Endothelial cell of umbilical vein (primary cell): ENCODE measurements around the gene KRT33B. TPM values are rescaled to one million over a fixed set of nuclear protein-coding genes. Genes with fewer than 3 reads are reported as not detected.

Source experiments
- BruUV-seq: library from RNA; stranded (reverse); fragments of 400-500 nt; replicated peaks from 2 replicates; lab custom pipeline; 2021; lab: Mats Ljungman, UMichigan
- CTCF ChIA-PET: fragments of 300-600, 350-600 bp; sonication (Branson Sonifier 250); formaldehyde crosslinking; loops from one replicate; lab custom pipeline; 2021; ENCODE audit warnings: antibody characterized with exemption, inconsistent platforms; lab: Charles Lee
- POLR2A ChIA-PET: fragments of 300-600, 350-600 bp; sonication (Branson Sonifier 250); formaldehyde crosslinking; loops from one replicate; lab custom pipeline; 2021; ENCODE audit warnings: antibody characterized with exemption, inconsistent platforms; lab: Charles Lee
- DNase-seq: peaks from one replicate; pipeline ENCODE4 v3.0.0-alpha.2; 2011; ENCODE audit warnings: low read depth, low spot score
- FAIRE-seq: peaks from 2 replicates; lab custom pipeline; 2011; peaks lifted over from hg19 to GRCh38; lab: Jason Lieb, UNC
- H2AFZ ChIP-seq: 2 replicates; pipeline ENCODE4 v1.6.0; 2012; ENCODE audit warnings: low read depth, low read length, control low read depth, inconsistent platforms
- H3K27ac ChIP-seq: 2 replicates; pipeline ENCODE4 v1.5.1; 2011; ENCODE audit warnings: low read depth, mild to moderate bottlenecking, control low read depth, low read length, moderate library complexity; ENCODE audit not compliant: insufficient read depth
- H3K27me3 ChIP-seq, 2 experiments: 2 replicates each; pipeline versions ENCODE4 v1.6.0 to v1.6.1; 2011; ENCODE audit warnings: low read length in 2 of 2, mixed read lengths in 1 of 2; ENCODE audit not compliant: control insufficient read depth in 2 of 2, insufficient read depth in 2 of 2
- H3K36me3 ChIP-seq, 2 experiments: 2 replicates in 1 of 2; 3 replicates in 1 of 2; pipeline ENCODE4 v1.5.1; 2011; ENCODE audit warnings: low read length in 2 of 2, mild to moderate bottlenecking in 1 of 2, moderate library complexity in 1 of 2; ENCODE audit not compliant: control insufficient read depth in 2 of 2, insufficient read depth in 2 of 2; ENCODE audit errors: extremely low read depth in 1 of 2
- H3K4me1 ChIP-seq: 3 replicates; pipeline ENCODE4 v1.5.1; 2011; ENCODE audit warnings: mild to moderate bottlenecking, low read length; ENCODE audit not compliant: control insufficient read depth, insufficient read depth; ENCODE audit errors: extremely low read depth
- H3K4me2 ChIP-seq: 2 replicates; pipeline ENCODE4 v1.6.1; 2011; ENCODE audit warnings: low read length, control low read depth, mixed read lengths; ENCODE audit not compliant: insufficient read depth
- H3K4me3 ChIP-seq, 3 experiments: fragments of 200-600 bp in 1 of 3; sonication (generic), shearing (Covaris generic) in 1 of 3; replicated peaks in 1 of 3; 2 replicates each; pipeline ENCODE4 v1.5.1; 2011 to 2016; ENCODE audit warnings: control low read depth in 3 of 3, low read length in 3 of 3, mild to moderate bottlenecking in 2 of 3, inconsistent platforms in 1 of 3, low read depth in 1 of 3, moderate library complexity in 1 of 3; ENCODE audit not compliant: insufficient read depth in 1 of 3
- H3K79me2 ChIP-seq: 2 replicates; pipeline ENCODE4 v1.6.0; 2012; ENCODE audit warnings: low read length, inconsistent platforms; ENCODE audit not compliant: control insufficient read depth, insufficient read depth
- H3K9ac ChIP-seq: replicated peaks from 2 replicates; pipeline ENCODE3; 2011; ENCODE audit warnings: low read length, control low read depth; ENCODE audit not compliant: insufficient read depth; ENCODE audit errors: extremely low read depth
- H3K9me1 ChIP-seq: replicated peaks from 3 replicates; pipeline ENCODE4 v1.6.0; 2011; ENCODE audit warnings: mild to moderate bottlenecking, low read length; ENCODE audit not compliant: control insufficient read depth, insufficient read depth; ENCODE audit errors: extremely low read depth
- H3K9me3 ChIP-seq: replicated peaks from 2 replicates; pipeline ENCODE4 v1.5.1; 2012; ENCODE audit warnings: low read length, inconsistent platforms; ENCODE audit not compliant: control insufficient read depth, insufficient read depth
- H4K20me1 ChIP-seq: replicated peaks from 2 replicates; pipeline ENCODE3; 2011; ENCODE audit warnings: mild to moderate bottlenecking, low read length; ENCODE audit not compliant: control insufficient read depth, insufficient read depth; ENCODE audit errors: extremely low read depth
- EZH2 ChIP-seq: IDR thresholded peaks from 2 replicates; pipeline ENCODE4 v1.6.1; 2012; ENCODE audit warnings: borderline replicate concordance, low read depth, mild to moderate bottlenecking, moderate library complexity, low read length, inconsistent platforms; ENCODE audit not compliant: severe bottlenecking
- FOS ChIP-seq: IDR thresholded peaks from 2 replicates; pipeline ENCODE4 v1.6.1; 2011; ENCODE audit warnings: mild to moderate bottlenecking, low read length, moderate library complexity, borderline replicate concordance; ENCODE audit not compliant: insufficient read depth
- GATA2 ChIP-seq: IDR thresholded peaks from 2 replicates; pipeline ENCODE4 v1.7.0; 2011; ENCODE audit warnings: low read depth, mild to moderate bottlenecking, moderate library complexity, mixed read lengths, low read length; ENCODE audit not compliant: insufficient read length, insufficient read depth
- JUN ChIP-seq: IDR thresholded peaks from 2 replicates; pipeline ENCODE4 v1.6.1; 2011; ENCODE audit warnings: borderline replicate concordance, low read depth; ENCODE audit not compliant: insufficient read length, insufficient read depth
- MYC ChIP-seq: IDR thresholded peaks from one replicate; pipeline ENCODE4 v1.6.1; 2011; ENCODE audit warnings: mild to moderate bottlenecking, low read depth, low read length
- POLR2A ChIP-seq: IDR thresholded peaks from 2 replicates; pipeline ENCODE4 v1.6.1; 2012; ENCODE audit warnings: low read depth, mild to moderate bottlenecking, control low read depth, low read length
- POLR2AphosphoS5 ChIP-seq: IDR thresholded peaks from 2 replicates; pipeline ENCODE4 v1.6.1; 2012; ENCODE audit warnings: low read depth, mild to moderate bottlenecking, control low read depth, low read length, moderate library complexity; ENCODE audit not compliant: insufficient read depth
- dilution Hi-C: fragments of 300-500 bp; cut with MboI; formaldehyde crosslinking; loops from one replicate; pipeline ENCODE4 v1.15.0; 2019; ENCODE audit warnings: low sequenced_read_pairs; ENCODE audit not compliant: extremely low pct_ligation_motif_present
- intact Hi-C: fragments of 100-400 bp; cut with micrococcal nuclease; formaldehyde crosslinking; loops from one replicate; pipeline ENCODE4 v1.10.0; 2022
- polyA plus RNA-seq, 4 experiments: library from polyadenylated mRNA; depleted of rRNA in 3 of 4; stranded (reverse) in 3 of 4; unstranded in 1 of 4; fragments of >200 nt; gene quantifications; 2 replicates each; pipeline versions ENCODE4 v1.2.1 to v1.2.3, GENCODE V29; 2011 to 2012; ENCODE audit warnings: missing spikeins in 1 of 4
- total RNA-seq: library from RNA; stranded (reverse); gene quantifications from 2 replicates; pipeline ENCODE4 v1.2.3, GENCODE V29; 2021
- TF ChIP-seq, protein P1 (sequence below), 2 donors: IDR thresholded peaks; 1 replicate in 1 of 2; 2 replicates in 1 of 2; pipeline ENCODE4 v1.5.1; 2011; ENCODE audit warnings: low read length in 2 of 2, mild to moderate bottlenecking in 2 of 2, moderate library complexity in 2 of 2, control low read depth in 1 of 2, inconsistent platforms in 1 of 2, low read depth in 1 of 2; ENCODE audit not compliant: insufficient read depth in 1 of 2; ENCODE audit errors: extremely low read depth in 1 of 2
- TF ChIP-seq, protein P2 (sequence below): IDR thresholded peaks from 2 replicates; pipeline ENCODE4 v1.6.1; 2011; ENCODE audit not compliant: insufficient read depth, insufficient read length

The KRT33B gene
- total and polyA plus RNA-seq, 2 donors (not counting 3 experiments of a cell fraction or from before 2014, with no cell fraction given) = not detected

DNA sequence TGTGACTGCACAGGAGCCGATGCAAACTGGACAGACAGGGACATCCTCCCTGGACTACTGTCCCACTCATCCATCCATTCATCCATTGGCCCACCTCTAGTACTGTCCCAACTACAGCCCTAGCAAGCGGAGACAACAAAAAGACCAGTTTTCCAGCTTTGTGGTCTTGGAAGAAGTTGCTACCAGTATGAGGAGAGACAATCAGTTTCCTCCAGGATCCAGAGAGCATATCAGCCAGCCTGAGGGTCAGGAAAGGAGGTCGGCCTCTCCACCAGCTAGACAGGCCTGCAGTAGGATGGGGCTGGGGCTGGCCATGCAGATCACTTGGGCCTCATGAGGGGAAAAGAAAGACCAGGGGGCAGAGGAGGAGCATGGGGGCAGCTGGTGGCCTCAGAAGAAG, 35.8 kb downstream of the KRT33B start:
- dilution Hi-C loops = no loop called here
- H3K36me3 ChIP-seq = no peaks in the 10 kb centered on the region
- no peak overlapping the region for H3K4me3 ChIP-seq
- ChIA-PET POLR2A (no interaction called here), CTCF (no interaction called here)
- TF ChIP-seq JUN (no peak), EZH2 (no peak), GATA2 (no peak), FOS (no peak), POLR2AphosphoS5 (no peak), POLR2A (no peak), MYC (no peak)
- TF ChIP-seq, protein P1, sequence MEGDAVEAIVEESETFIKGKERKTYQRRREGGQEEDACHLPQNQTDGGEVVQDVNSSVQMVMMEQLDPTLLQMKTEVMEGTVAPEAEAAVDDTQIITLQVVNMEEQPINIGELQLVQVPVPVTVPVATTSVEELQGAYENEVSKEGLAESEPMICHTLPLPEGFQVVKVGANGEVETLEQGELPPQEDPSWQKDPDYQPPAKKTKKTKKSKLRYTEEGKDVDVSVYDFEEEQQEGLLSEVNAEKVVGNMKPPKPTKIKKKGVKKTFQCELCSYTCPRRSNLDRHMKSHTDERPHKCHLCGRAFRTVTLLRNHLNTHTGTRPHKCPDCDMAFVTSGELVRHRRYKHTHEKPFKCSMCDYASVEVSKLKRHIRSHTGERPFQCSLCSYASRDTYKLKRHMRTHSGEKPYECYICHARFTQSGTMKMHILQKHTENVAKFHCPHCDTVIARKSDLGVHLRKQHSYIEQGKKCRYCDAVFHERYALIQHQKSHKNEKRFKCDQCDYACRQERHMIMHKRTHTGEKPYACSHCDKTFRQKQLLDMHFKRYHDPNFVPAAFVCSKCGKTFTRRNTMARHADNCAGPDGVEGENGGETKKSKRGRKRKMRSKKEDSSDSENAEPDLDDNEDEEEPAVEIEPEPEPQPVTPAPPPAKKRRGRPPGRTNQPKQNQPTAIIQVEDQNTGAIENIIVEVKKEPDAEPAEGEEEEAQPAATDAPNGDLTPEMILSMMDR (IDR thresholded peaks at IDR 0.05; ENCODE audit: extremely low read depth in 1 of 2, insufficient read depth in 1 of 2, low read depth in 1 of 2, low read length in 2 of 2) = no peak
- TF ChIP-seq, protein P2, sequence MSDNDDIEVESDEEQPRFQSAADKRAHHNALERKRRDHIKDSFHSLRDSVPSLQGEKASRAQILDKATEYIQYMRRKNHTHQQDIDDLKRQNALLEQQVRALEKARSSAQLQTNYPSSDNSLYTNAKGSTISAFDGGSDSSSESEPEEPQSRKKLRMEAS = no peak
- no peaks in the 10 kb centered on the region for H3K9me3 ChIP-seq
- no peak overlapping the region for H3K9ac ChIP-seq
- H3K27ac ChIP-seq = no peak overlapping the region
- no peaks in the 10 kb centered on the region for H3K4me1 ChIP-seq
- FAIRE-seq (no peak), DNase-seq (no peak)
- intact Hi-C loops = no loop called here
- no TSS peak for BruUV-seq
- H2AFZ ChIP-seq = no peak overlapping the region
- H3K27me3 ChIP-seq = no peaks in the 10 kb centered on the region
- H4K20me1 ChIP-seq = no peaks in the 10 kb centered on the region
- H3K4me2 ChIP-seq = no peak overlapping the region
- no peaks in the 10 kb centered on the region for H3K79me2 ChIP-seq
- H3K9me1 ChIP-seq = no peaks in the 10 kb centered on the region
